22Rv1 (cell line): Measurements from ENCODE around the gene EAF1.
"Not testable (repeated sequence)": the region's sequence is repeated elsewhere in the genome, so short reads cannot be mapped to it uniquely, and the experiment has no call there.

Source experiments
- ZFX ChIP-seq: fragments of 450-650 bp; IDR thresholded peaks from 2 replicates; pipeline ENCODE4 v1.6.1; 2017; ENCODE audit warnings: antibody characterized with exemption, borderline replicate concordance
- TF ChIP-seq, protein P1 (sequence below): fragments of 450-650 bp; IDR thresholded peaks from 2 replicates; pipeline ENCODE4 v1.5.1; 2017; ENCODE audit warnings: mild to moderate bottlenecking

DNA sequence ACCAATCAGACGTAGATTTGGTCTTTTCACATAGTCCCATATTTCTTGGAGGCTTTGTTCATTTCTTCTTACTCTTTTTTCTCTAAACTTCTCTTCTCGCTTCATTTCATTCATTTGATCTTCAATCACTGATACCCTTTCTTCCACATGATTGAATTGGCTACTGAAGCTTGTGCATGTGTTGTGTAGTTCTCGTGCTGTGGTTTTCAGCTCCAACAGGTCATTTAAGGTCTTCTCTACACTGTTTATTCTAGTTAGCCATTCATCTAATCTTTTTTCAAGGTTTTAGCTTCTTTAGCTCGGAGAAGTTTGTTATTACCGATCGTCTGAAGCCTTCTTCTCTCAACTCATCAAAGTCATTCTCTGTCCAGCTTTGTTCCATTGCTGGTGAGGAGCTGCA is 57.2 kb downstream of the EAF1 start:
- TF ChIP-seq, protein P1, sequence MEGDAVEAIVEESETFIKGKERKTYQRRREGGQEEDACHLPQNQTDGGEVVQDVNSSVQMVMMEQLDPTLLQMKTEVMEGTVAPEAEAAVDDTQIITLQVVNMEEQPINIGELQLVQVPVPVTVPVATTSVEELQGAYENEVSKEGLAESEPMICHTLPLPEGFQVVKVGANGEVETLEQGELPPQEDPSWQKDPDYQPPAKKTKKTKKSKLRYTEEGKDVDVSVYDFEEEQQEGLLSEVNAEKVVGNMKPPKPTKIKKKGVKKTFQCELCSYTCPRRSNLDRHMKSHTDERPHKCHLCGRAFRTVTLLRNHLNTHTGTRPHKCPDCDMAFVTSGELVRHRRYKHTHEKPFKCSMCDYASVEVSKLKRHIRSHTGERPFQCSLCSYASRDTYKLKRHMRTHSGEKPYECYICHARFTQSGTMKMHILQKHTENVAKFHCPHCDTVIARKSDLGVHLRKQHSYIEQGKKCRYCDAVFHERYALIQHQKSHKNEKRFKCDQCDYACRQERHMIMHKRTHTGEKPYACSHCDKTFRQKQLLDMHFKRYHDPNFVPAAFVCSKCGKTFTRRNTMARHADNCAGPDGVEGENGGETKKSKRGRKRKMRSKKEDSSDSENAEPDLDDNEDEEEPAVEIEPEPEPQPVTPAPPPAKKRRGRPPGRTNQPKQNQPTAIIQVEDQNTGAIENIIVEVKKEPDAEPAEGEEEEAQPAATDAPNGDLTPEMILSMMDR = not testable (repeated sequence)
- TF ChIP-seq ZFX = not testable (repeated sequence)
